CD4-positive, alpha-beta T cell (primary cell): ENCODE measurements around the gene ATP1B1. TPM values are rescaled to one million over a fixed set of nuclear protein-coding genes. Genes with fewer than 3 reads are reported as not detected.
A peak's percentile ranks its signal among the peaks of the same experiment; 100 is the strongest.

ENCODE experiments used
- ATAC-seq: fragments of 200-7000 bp; cut with Tn5 transposase; one replicate; pipeline ENCODE4 v1.10.0; 2022; ENCODE audit warnings: mild to moderate bottlenecking; ENCODE audit not compliant: poor library complexity
- CTCF ChIA-PET: fragments of 350-600 bp; sonication (Branson Sonifier 250); formaldehyde crosslinking; loops from one replicate; lab custom pipeline; 2021; ENCODE audit warnings: antibody characterized with exemption, inconsistent platforms; lab: Charles Lee
- POLR2A ChIA-PET: fragments of 350-600 bp; sonication (Branson Sonifier 250); formaldehyde crosslinking; loops from one replicate; lab custom pipeline; 2021; ENCODE audit warnings: antibody characterized with exemption, inconsistent platforms; lab: Charles Lee
- DNase-seq, 14 experiments: peaks; one replicate each; pipeline ENCODE4 v3.0.0-alpha.2; 2013 to 2020; ENCODE audit warnings: mixed read lengths in 2 of 14
- H3K27ac ChIP-seq, 2 donors: one replicate each; pipeline versions ENCODE4 v1.5.1 to v1.7.0; 2013; ENCODE audit warnings: low read length in 2 of 2, low read depth in 1 of 2, mild to moderate bottlenecking in 1 of 2
- H3K27me3 ChIP-seq, 2 experiments: 1 replicate in 1 of 2; 2 replicates in 1 of 2; pipeline versions ENCODE4 v1.6.1 to v1.7.0; 2013; ENCODE audit warnings: low read length in 2 of 2, control low read depth in 1 of 2, mild to moderate bottlenecking in 1 of 2, moderate library complexity in 1 of 2; ENCODE audit not compliant: insufficient read depth in 2 of 2, control insufficient read depth in 1 of 2
- H3K36me3 ChIP-seq: one replicate; pipeline ENCODE4 v1.6.1; 2013; ENCODE audit warnings: low read length, control low read depth; ENCODE audit not compliant: insufficient read depth
- H3K4me1 ChIP-seq: one replicate; pipeline ENCODE4 v1.6.1; 2013; ENCODE audit warnings: low read length, control low read depth; ENCODE audit not compliant: insufficient read depth
- H3K4me3 ChIP-seq: one replicate; pipeline ENCODE4 v1.5.1; 2013; ENCODE audit warnings: mild to moderate bottlenecking, low read length, moderate library complexity
- H3K9me3 ChIP-seq, 2 experiments: 1 replicate in 1 of 2; 2 replicates in 1 of 2; pipeline versions ENCODE4 v1.6.1 to v1.7.0; 2013; ENCODE audit warnings: low read length in 2 of 2, mild to moderate bottlenecking in 2 of 2, control low read depth in 1 of 2, moderate library complexity in 1 of 2; ENCODE audit not compliant: control insufficient read depth in 1 of 2, insufficient read depth in 1 of 2
- H3K27ac Mint-ChIP-seq: one replicate; pipeline ENCODE4 v1.8.0; 2020; ENCODE audit warnings: mixed read lengths
- H3K27me3 Mint-ChIP-seq: one replicate; pipeline ENCODE4 v1.8.0; 2021; ENCODE audit warnings: mixed read lengths
- H3K36me3 Mint-ChIP-seq: one replicate; pipeline ENCODE4 v1.8.0; 2021; ENCODE audit warnings: low read depth, mixed read lengths
- H3K4me1 Mint-ChIP-seq: one replicate; pipeline ENCODE4 v1.8.0; 2021; ENCODE audit warnings: low read depth, mixed read lengths
- H3K4me3 Mint-ChIP-seq: one replicate; pipeline ENCODE4 v1.8.0; 2020; ENCODE audit warnings: mild to moderate bottlenecking, mixed read lengths
- H3K9me3 Mint-ChIP-seq: one replicate; pipeline ENCODE4 v1.8.0; 2020; ENCODE audit warnings: mixed read lengths
- intact Hi-C, 2 experiments: fragments of 100-400 bp; cut with DNase I in 1 of 2; cut with micrococcal nuclease in 1 of 2; formaldehyde crosslinking; loops; one replicate each; pipeline versions ENCODE4 v1.15.1 to v1.9.0; 2023 to 2025; cut with DNase I, micrococcal nuclease
- polyA plus RNA-seq, 2 donors: library from polyadenylated mRNA; unstranded; fragments of 120-200 nt; gene quantifications; one replicate each; pipeline ENCODE4 v1.2.1, GENCODE V29; 2013
- total RNA-seq, 174 experiments: library from RNA in 2 of 174; stranded (reverse) in 2 of 174; gene quantifications; one replicate each; pipeline ENCODE4 v1.2.3 and lab custom pipeline; 2021 to 2026
- TF ChIP-seq, protein P1 (sequence below): fragments of 200-600 bp; IDR thresholded peaks from one replicate; pipeline ENCODE4 v1.8.0; 2022; ENCODE audit warnings: antibody characterized with exemption, mild to moderate bottlenecking

The ATP1B1 gene
- total RNA-seq (1 to 10 TPM; 3.5 to 4.5 TPM), total RNA-seq (lab: John Stamatoyannopoulos, UW) (2.3 to 64.7 (median 11.7) reads per million in 172 experiments)
- polyA plus RNA-seq (2013, experiment 1 of 2), result 2.0 TPM
- 3.3 TPM for polyA plus RNA-seq (2013, experiment 2 of 2)

DNA sequence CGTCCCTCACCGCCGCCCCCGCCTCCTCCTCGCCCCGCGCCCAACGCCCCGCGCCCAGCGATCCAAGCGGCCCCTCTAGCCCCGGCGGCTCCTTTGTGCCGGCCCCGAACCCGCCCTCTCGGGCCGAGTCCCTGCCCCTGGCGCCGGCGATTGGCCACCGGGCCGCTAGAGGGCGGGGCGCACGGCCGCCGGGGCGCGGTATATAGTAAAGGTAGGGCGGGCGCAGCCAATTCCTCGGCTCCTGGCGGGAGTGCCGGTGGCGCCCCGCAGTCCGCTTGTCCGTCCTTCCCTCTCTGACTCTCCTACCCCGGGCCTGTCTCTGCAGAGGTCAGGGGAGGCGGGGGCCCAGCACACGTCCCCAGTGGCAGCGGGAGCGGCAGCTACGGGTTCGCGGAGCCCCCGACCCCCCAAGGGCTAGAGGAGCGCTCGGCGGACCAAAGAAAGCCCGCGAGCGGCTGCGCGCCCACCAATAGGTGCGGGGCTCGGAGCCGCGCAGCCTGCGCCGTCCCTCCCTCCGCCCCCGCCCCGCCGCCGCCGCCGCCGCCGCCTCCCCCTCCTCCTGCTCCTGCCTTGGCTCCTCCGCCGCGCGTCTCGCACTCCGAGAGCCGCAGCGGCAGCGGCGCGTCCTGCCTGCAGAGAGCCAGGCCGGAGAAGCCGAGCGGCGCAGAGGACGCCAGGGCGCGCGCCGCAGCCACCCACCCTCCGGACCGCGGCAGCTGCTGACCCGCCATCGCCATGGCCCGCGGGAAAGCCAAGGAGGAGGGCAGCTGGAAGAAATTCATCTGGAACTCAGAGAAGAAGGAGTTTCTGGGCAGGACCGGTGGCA lies at the start of gene ATP1B1:
TSS of gene ATP1B1 (plus strand) at position 596 of the 826 bp plus-strand sequence. CDS start at position 736, 140 bp downstream.
- POLR2A ChIA-PET, result no interaction called here
- H3K4me1 Mint-ChIP-seq, result peaks cover 43% of the 10 kb centered on the region
- intact Hi-C loops, result loop anchor here (5.0 to 10.0 kb wide), 4 partner anchors 241 to 929 kb away; partner anchors contain the start of gene TIPRL (in 1 of the 2)
- peaks cover 4% of the 10 kb centered on the region for H3K27me3 Mint-ChIP-seq
- no peaks in the 10 kb centered on the region for H3K36me3 Mint-ChIP-seq
- no peaks in the 10 kb centered on the region for H3K27me3 ChIP-seq
- CTCF ChIA-PET, result interaction anchor here (1.5 kb wide), 1 partner anchor 12 kb away, joined by 3 read pairs; no protein-coding TSS in a partner anchor
- TF ChIP-seq, protein P1, sequence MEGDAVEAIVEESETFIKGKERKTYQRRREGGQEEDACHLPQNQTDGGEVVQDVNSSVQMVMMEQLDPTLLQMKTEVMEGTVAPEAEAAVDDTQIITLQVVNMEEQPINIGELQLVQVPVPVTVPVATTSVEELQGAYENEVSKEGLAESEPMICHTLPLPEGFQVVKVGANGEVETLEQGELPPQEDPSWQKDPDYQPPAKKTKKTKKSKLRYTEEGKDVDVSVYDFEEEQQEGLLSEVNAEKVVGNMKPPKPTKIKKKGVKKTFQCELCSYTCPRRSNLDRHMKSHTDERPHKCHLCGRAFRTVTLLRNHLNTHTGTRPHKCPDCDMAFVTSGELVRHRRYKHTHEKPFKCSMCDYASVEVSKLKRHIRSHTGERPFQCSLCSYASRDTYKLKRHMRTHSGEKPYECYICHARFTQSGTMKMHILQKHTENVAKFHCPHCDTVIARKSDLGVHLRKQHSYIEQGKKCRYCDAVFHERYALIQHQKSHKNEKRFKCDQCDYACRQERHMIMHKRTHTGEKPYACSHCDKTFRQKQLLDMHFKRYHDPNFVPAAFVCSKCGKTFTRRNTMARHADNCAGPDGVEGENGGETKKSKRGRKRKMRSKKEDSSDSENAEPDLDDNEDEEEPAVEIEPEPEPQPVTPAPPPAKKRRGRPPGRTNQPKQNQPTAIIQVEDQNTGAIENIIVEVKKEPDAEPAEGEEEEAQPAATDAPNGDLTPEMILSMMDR, result no peak
- no peaks in the 10 kb centered on the region for H3K9me3 ChIP-seq
- H3K4me1 ChIP-seq, result peaks cover 36% of the 10 kb centered on the region
- peak; percentile 89 for ATAC-seq
- no peaks in the 10 kb centered on the region for H3K36me3 ChIP-seq
- peak within 1 kb of the TSS; percentile 94 for H3K4me3 Mint-ChIP-seq
- H3K27ac Mint-ChIP-seq, result peak within 1 kb of the TSS; percentile 5
- DNase-seq, result peak; percentile 56 to 88 (median 72)
- no peaks in the 10 kb centered on the region for H3K9me3 Mint-ChIP-seq
- no peak within 1 kb of the TSS for H3K27ac ChIP-seq
- H3K4me3 ChIP-seq, result peak within 1 kb of the TSS; percentile 74

GRCh38 chr1:169059421-169059820 lies 47.1 kb upstream of the ATP1B1 start:
- TF ChIP-seq, protein P1, result no peak
- Mint-ChIP-seq H3K36me3 (peaks cover 5% of the 10 kb centered on the region), H3K27me3 (no peaks in the 10 kb centered on the region), H3K27ac (no peak overlapping the region), H3K4me1 (peaks cover 5% of the 10 kb centered on the region), H3K9me3 (peaks cover 4% of the 10 kb centered on the region), H3K4me3 (no peak overlapping the region)
- ATAC-seq (no peak), DNase-seq (no peak)
- CTCF ChIA-PET, result no interaction called here
- H3K27ac ChIP-seq, result no peak overlapping the region
- intact Hi-C loops, result no loop called here
- POLR2A ChIA-PET, result no interaction called here
- no peaks in the 10 kb centered on the region for H3K4me1 ChIP-seq
- H3K36me3 ChIP-seq, result no peaks in the 10 kb centered on the region
- no peaks in the 10 kb centered on the region for H3K9me3 ChIP-seq
- H3K27me3 ChIP-seq, result no peaks in the 10 kb centered on the region
- H3K4me3 ChIP-seq, result no peak overlapping the region

- ChIA-PET CTCF (no interaction called here), POLR2A (no interaction called here)
- Mint-ChIP-seq H3K36me3 (peaks cover 5% of the 10 kb centered on the region), H3K4me3 (no peak overlapping the region), H3K27me3 (no peaks in the 10 kb centered on the region), H3K9me3 (peaks cover 6% of the 10 kb centered on the region), H3K4me1 (peaks cover 5% of the 10 kb centered on the region), H3K27ac (no peak overlapping the region)
- no peak for ATAC-seq
- TF ChIP-seq, protein P1, result no peak
- no peaks in the 10 kb centered on the region for H3K9me3 ChIP-seq
- no peak overlapping the region for H3K4me3 ChIP-seq
- H3K27me3 ChIP-seq, result no peaks in the 10 kb centered on the region
- H3K36me3 ChIP-seq, result no peaks in the 10 kb centered on the region
- intact Hi-C loops, result no loop called here
- no peaks in the 10 kb centered on the region for H3K4me1 ChIP-seq
- no peak overlapping the region for H3K27ac ChIP-seq
- no peak for DNase-seq
These were observed 46.3 kb upstream of the ATP1B1 start for GRCh38 chr1:169060043-169060722.
